OCI-LY3 (cell line): Measurements from ENCODE around the gene DNMT3L.
"Not testable (repeated sequence)": the region's sequence is repeated elsewhere in the genome, so short reads cannot be mapped to it uniquely, and the experiment has no call there.

Experiments used
- EZH2phosphoT487 ChIP-seq: fragments of 200-600 bp; shearing (Covaris generic); IDR thresholded peaks from 2 replicates; pipeline ENCODE4 v1.6.1; 2018; ENCODE audit warnings: antibody characterized with exemption, mixed run types, low read depth
- TF ChIP-seq, protein P1 (sequence below): fragments of 200-600, 300-600 bp; sonication (generic); IDR thresholded peaks from 2 replicates; pipeline ENCODE4 v1.5.1; 2014; ENCODE audit warnings: antibody characterized with exemption, low read length, low read depth

DNA sequence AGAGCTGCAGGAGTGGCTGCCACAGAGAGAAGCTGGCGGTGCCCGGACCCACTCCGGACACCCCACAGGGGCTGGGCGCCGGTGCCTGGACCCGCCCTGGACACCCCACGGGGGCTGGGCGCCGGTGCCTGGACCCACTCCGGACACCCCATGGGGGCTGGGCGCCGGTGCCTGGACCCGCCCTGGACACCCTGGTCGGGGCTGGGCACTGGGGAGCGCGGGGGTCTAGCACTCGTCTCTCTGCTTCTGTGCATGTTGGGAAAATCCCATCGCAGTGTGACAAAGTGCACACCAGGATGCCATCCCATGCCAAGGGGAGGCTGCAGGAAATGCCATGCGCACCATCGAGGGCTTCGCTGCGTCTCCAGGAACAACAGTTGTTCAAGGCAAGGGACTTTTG, 32.1 kb downstream of the DNMT3L start:
- TF ChIP-seq EZH2phosphoT487, result not testable (repeated sequence)
- TF ChIP-seq, protein P1, sequence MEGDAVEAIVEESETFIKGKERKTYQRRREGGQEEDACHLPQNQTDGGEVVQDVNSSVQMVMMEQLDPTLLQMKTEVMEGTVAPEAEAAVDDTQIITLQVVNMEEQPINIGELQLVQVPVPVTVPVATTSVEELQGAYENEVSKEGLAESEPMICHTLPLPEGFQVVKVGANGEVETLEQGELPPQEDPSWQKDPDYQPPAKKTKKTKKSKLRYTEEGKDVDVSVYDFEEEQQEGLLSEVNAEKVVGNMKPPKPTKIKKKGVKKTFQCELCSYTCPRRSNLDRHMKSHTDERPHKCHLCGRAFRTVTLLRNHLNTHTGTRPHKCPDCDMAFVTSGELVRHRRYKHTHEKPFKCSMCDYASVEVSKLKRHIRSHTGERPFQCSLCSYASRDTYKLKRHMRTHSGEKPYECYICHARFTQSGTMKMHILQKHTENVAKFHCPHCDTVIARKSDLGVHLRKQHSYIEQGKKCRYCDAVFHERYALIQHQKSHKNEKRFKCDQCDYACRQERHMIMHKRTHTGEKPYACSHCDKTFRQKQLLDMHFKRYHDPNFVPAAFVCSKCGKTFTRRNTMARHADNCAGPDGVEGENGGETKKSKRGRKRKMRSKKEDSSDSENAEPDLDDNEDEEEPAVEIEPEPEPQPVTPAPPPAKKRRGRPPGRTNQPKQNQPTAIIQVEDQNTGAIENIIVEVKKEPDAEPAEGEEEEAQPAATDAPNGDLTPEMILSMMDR, result not testable (repeated sequence)
